Activated CD4-positive, alpha-beta T cell treated with anti-CD3 and anti-CD28 coated beads, Interleukin-2, amount 50 U/mL, for 24 hours (primary cell): ENCODE data around the gene CRYBB3.

Source experiments
- DNase-seq, 2 donors: peaks; one replicate each; pipeline ENCODE4 v3.0.0-alpha.2; 2020; ENCODE audit warnings: low read depth in 1 of 2, low spot score in 1 of 2

CRYBB3 gene

DNA sequence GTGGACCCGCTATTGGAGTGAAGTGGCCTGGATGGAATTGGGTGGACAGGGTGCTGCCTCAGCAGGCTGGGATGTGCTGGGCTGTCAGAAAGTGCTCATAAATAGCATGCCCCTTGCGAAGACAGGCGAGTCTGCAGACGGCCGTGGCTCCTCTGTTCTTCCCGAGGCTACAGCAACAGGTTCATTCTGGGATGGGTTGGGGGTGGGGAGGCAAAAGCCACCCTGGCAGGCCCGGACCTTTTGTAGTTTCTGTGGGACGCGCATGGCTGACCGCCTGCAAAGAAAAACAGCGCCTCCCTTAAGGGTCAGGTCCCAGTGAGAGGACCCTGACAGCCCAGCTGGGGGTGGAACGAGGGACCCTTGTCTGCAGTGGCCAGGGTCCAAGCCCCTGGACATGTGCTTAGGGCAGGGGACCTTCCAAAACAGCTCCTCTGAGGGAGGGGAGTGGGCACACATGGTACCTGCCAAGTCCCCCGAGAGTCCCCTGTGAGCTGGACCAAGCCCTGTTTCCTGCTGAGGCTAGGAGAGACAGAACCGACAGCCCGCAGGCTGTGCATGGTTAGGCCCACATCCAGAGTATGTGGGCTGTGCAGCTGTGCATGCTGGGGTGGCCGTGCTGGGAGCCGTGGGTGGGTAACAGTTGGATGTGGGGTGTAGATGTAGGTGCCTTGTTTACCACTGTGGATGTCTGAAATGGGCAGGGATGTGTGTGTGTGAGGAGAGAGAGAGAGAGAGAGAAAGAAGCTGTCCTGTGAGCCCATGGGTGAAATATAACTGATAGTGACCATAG lies at the start of gene CRYBB3:
TSS of gene CRYBB3 (plus strand) at position 128 of the 790 bp plus-strand sequence. CDS start 1,539 bp downstream, outside the sequence.
- DNase-seq: no peak

GRCh38 chr22:25153961-25154666 lies 45.5 kb upstream of the CRYBB3 start:
- DNase-seq: no peak

DNA sequence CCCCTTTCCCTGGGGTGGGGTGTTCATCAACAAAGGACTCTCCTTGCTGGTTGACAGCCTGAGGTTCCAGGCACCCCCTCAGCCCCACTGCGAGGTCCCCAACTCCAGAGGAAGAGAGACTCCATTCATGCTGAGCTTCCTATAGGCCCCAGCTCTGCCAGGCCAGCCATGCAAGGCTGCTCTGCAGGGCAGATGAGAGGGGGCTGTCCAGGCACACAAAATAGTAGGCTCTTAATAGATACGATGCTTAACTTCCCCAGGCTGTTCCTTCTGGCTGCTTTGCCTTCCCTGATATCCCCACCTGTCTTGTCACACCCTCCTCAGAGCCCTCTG lies 45.0 kb upstream of the CRYBB3 start:
- DNase-seq: no peak

DNA sequence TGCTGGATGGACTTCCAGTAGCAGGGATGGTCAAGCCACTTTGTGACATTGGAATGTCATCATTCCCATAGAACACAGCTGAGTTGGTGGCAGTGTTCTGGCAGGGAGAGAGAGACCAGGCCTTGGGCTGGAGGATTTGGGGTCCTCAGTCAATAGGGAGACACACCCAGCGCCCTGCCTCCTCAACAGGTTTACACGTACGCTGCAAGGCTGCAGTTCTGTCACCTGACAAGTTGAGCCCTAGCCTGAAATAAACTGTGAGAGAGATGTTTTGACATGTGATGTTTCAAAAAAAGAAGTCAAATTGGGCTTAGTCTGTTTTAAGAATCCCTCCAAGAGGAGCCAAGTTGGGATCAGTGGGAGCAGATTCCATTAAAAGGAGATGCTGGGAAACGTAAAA lies 42.9 kb upstream of the CRYBB3 start:
- no peak for DNase-seq

DNA sequence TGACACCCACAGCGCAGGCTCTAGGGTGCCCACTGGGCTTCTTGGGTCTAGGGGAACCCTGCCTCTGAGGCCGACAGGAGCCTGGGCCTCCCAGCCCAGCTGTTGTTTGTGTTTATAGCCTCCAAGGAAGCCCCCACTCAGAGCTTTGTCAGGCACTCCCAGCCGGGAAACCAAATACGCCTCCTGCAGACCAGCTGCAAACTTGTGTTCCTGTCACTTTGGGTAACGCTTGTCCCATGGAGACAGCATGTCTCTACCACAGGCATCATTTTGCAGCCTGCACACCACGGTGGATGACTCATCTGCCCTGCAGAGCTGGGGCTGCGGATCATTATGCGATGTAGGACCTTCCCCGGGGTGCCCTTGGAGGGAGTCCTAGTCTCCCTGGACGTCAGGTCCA lies 40.6 kb upstream of the CRYBB3 start:
- DNase-seq: no peak

GRCh38 chr22:25160120-25160996 lies 39.3 kb upstream of the CRYBB3 start:
- no peak for DNase-seq

- DNase-seq: no peak
Observed at GRCh38 chr22:25161017-25161915, 38.4 kb upstream of the CRYBB3 start.

DNA sequence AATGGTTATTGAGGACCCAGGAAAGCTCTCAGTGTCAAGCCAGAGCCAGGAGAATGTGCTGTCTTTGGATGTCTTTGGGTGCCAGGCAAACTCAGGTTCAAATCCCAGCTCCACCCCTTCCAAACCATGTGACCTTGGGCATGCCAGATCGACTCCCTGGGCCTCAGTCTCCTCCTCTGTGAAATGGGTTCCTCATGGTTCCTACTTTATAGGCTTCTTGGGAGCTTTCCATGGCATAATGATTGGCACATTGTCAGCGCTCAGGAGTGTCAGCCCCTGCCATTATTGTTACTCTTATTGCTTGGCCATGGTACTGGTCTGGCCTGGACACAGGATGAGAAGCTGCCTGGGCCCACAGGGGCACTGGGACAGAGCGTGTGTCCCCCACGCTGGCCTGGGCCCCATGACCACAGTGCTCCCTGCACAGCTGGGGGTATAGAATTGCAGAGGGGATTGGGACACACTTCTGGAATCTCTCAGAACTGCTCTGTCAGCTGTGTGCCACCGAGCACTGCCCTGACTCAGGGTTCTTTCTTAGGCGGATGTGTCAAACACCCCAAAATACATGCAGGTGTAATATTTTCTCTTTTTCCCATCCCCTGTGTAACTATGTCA lies 37.6 kb upstream of the CRYBB3 start:
- DNase-seq: no peak

GRCh38 chr22:25162561-25162960 lies 37.1 kb upstream of the CRYBB3 start:
- no peak for DNase-seq

DNA sequence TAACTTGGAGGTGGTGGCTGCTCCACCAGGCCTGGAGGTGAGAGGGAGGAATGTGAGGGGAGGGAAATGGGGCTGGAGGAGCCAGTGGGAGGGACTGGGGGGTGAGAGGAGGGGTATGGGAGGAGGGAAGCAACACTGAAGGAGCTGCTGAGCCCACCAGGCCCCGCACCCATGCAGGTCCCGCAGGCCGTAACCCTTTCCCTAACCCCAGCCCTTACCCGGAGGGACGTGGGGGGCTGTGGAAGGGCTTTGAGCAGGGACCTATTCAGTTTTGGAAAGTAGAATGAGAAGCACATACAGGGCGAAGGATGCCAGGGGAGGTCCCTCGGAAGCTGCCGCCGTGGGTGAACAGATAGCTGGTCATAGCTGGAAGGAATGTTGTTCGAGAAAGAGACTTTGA lies 33.9 kb upstream of the CRYBB3 start:
- DNase-seq: no peak

DNA sequence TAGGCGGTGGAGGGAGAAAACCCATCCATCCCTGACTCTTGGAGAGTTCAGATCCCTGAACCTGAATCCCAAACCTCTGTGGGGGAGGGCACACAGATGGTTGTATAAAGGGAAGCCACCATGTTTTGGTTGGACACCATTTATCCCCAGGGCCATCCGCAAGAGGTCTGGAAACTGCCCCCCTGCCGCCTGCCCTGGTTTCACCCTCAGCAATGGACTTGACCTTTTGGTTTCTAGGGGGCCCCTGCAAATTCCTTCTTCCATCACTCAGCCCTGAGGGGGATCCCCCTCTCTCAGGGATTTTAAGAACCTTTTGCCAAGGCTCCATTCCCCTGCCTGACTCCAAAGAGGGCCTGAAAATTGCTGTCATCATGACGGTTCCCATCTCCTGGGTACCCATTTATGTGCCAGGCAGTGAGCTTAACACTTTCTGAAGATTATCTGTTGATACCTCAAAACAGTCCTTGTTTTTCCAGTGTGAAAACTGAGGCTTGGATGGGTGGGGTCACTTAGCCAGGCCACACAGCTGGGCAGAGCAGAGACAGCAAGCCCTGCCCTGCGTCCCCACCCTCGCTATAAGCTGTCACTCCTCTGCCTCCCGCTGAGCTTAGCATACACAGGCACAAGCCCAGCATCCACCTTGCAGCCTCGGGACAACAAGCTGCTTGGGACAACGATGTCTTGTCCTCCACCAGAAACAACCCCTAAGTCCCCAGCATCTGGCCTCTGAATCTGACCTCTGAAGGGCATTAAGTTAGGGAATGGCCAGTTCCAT lies 33.2 kb upstream of the CRYBB3 start:
- no peak for DNase-seq

GRCh38 chr22:25167082-25167481 lies 32.6 kb upstream of the CRYBB3 start:
- no peak for DNase-seq

- DNase-seq: no peak
Observed at GRCh38 chr22:25167834-25168601, 31.6 kb upstream of the CRYBB3 start.

- no peak for DNase-seq
Observed at GRCh38 chr22:25169278-25170031, 30.2 kb upstream of the CRYBB3 start.

DNA sequence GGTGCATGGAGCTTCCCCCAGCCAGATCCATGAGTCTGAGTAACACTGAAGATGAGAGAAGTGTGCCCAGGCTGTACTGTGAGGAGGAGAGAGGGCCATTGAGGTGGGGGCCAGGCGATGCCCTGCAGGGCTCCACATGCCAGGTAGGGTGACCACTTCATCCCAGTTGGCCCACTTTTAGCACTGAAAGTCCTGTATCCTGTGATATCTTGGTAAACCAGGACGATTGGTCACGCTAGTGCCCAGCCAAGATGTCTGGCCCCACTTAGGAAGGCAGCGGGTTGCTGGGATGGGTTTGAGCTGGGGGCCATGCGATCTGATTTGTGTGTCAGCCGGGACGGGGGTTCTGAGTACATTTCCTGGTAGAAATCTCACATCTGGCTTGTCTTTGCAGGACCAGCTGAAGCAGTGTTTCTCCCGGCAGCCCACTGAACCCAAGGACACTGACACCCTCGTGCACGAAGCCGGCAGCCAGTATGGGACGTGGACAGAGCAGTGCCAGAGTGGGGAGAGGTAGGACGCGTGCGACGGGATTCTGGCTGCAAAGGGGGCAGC lies 29.2 kb upstream of the CRYBB3 start:
- DNase-seq: no peak

DNA sequence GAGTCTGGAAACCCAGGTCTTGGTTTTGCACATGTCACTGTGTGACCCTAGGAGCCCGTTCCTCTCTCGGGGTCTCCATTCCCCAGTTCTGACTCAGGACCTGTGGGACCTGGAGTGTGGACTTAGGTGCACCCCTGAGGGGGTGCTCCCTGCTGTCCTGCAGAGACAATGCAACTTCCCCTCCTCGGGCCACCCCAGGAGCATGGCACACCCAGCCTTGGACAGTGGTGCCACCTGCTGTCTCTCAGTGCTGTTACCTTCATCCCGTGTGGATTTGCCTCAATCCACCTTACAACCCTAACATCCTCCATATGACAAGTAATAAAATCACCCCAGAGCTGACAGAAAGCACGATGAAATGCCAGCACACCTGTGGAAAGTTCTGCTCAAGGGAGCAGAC lies 27.5 kb upstream of the CRYBB3 start:
- no peak for DNase-seq

- DNase-seq: no peak
Observed at GRCh38 chr22:25174156-25174887, 25.3 kb upstream of the CRYBB3 start.
